HFFc6 (cell line): ENCODE results near the gene LINC00237. TPM values are rescaled to one million over a fixed set of nuclear protein-coding genes. Genes with fewer than 3 reads are reported as not detected.

ENCODE experiments used
- DNase-seq: peaks from one replicate; pipeline ENCODE4 v3.0.0-alpha.2; 2018
- H3K27ac Mint-ChIP-seq: 2 replicates; pipeline ENCODE4 v1.8.0; 2020; ENCODE audit warnings: mild to moderate bottlenecking, mixed read lengths
- H3K27me3 Mint-ChIP-seq: 2 replicates; pipeline ENCODE4 v1.8.0; 2021; ENCODE audit warnings: mild to moderate bottlenecking, moderate library complexity, mixed read lengths; ENCODE audit not compliant: insufficient read depth
- H3K36me3 Mint-ChIP-seq: 2 replicates; pipeline ENCODE4 v1.8.0; 2021; ENCODE audit warnings: low read depth, mixed read lengths
- H3K4me1 Mint-ChIP-seq: 2 replicates; pipeline ENCODE4 v1.8.0; 2020; ENCODE audit warnings: low read depth, mixed read lengths
- H3K4me3 Mint-ChIP-seq: 2 replicates; pipeline ENCODE4 v1.8.0; 2020; ENCODE audit warnings: mild to moderate bottlenecking, moderate library complexity, mixed read lengths
- H3K9me3 Mint-ChIP-seq: 2 replicates; pipeline ENCODE4 v1.8.0; 2020; ENCODE audit warnings: mild to moderate bottlenecking, mixed read lengths
- CTCF ChIP-seq: fragments of 200-600 bp; sonication (generic); IDR thresholded peaks from 2 replicates; pipeline ENCODE4 v1.5.0; 2021; ENCODE audit warnings: antibody characterized with exemption, mild to moderate bottlenecking
- total RNA-seq, 6 experiments: library from RNA; stranded (reverse); fragmentation: NEBNext Ultra II Directional; extraction: Animal tissue kit (Norgen Biotek cat#: 25700); gene quantifications; 2 replicates in 1 of 6; 3 replicates in 5 of 6; pipeline ENCODE4 v1.2.3, GENCODE V29; 2021

The LINC00237 gene
- total RNA-seq, 6 experiments from 2014 or later, result not detected

- Mint-ChIP-seq H3K9me3 (no peaks in the 10 kb centered on the region), H3K27ac (no peak overlapping the region), H3K4me3 (no peak overlapping the region), H3K36me3 (no peaks in the 10 kb centered on the region), H3K27me3 (no peaks in the 10 kb centered on the region; the same call in none of the 2 replicates), H3K4me1 (no peaks in the 10 kb centered on the region)
- DNase-seq, result no peak
- no peak for TF ChIP-seq CTCF
These were observed 53.0 kb downstream of the LINC00237 start for GRCh38 chr20:21053002-21053762.

- Mint-ChIP-seq H3K27me3 (no peaks in the 10 kb centered on the region; the same call in none of the 2 replicates), H3K27ac (no peak overlapping the region), H3K9me3 (no peaks in the 10 kb centered on the region)
These were observed 53.5 kb downstream of the LINC00237 start for GRCh38 chr20:21052686-21053001.

GRCh38 chr20:21052241-21052640, 53.9 kb downstream of the LINC00237 start:
- Mint-ChIP-seq H3K27ac (no peak overlapping the region), H3K4me1 (no peaks in the 10 kb centered on the region), H3K27me3 (no peaks in the 10 kb centered on the region; the same call in none of the 2 replicates), H3K9me3 (no peaks in the 10 kb centered on the region), H3K4me3 (no peak overlapping the region), H3K36me3 (no peaks in the 10 kb centered on the region)
- no peak for TF ChIP-seq CTCF
- no peak for DNase-seq

More at GRCh38 chr20:21052686-21053001, 53.5 kb downstream of the LINC00237 start:
- no peak for TF ChIP-seq CTCF
- no peaks in the 10 kb centered on the region for H3K36me3 Mint-ChIP-seq
- H3K4me1 Mint-ChIP-seq, result no peaks in the 10 kb centered on the region
- H3K4me3 Mint-ChIP-seq, result no peak overlapping the region
- DNase-seq, result no peak

GRCh38 chr20:21050710-21051109, 55.4 kb downstream of the LINC00237 start:
- Mint-ChIP-seq H3K4me1 (no peaks in the 10 kb centered on the region), H3K27me3 (no peaks in the 10 kb centered on the region; the same call in none of the 2 replicates), H3K4me3 (no peak overlapping the region), H3K36me3 (no peaks in the 10 kb centered on the region), H3K9me3 (no peaks in the 10 kb centered on the region), H3K27ac (no peak overlapping the region)
- no peak for TF ChIP-seq CTCF
- DNase-seq, result no peak

- Mint-ChIP-seq H3K4me3 (no peak overlapping the region), H3K36me3 (no peaks in the 10 kb centered on the region), H3K27me3 (no peaks in the 10 kb centered on the region; the same call in 1 of the 2 replicates), H3K9me3 (no peaks in the 10 kb centered on the region), H3K4me1 (no peaks in the 10 kb centered on the region), H3K27ac (no peak overlapping the region)
- no peak for DNase-seq
- TF ChIP-seq CTCF, result no peak
These were observed 56.8 kb downstream of the LINC00237 start for GRCh38 chr20:21049305-21049828.
